GM19328 (cell line): ENCODE measurements around the gene TTLL10.

Experiments
- ATAC-seq: cut with Tn5 transposase; IDR thresholded peaks from one replicate; pipeline ENCODE4 v1.9.1; 2021; ENCODE audit warnings: mild to moderate bottlenecking, moderate library complexity; ENCODE audit not compliant: unreplicated experiment

TTLL10 gene

GRCh38 chr1:1203561-1204424, 30.1 kb downstream of the TTLL10 start:
- ATAC-seq = no peak

- ATAC-seq = no peak
Measured at GRCh38 chr1:1204425-1204920, 30.8 kb downstream of the TTLL10 start.

DNA sequence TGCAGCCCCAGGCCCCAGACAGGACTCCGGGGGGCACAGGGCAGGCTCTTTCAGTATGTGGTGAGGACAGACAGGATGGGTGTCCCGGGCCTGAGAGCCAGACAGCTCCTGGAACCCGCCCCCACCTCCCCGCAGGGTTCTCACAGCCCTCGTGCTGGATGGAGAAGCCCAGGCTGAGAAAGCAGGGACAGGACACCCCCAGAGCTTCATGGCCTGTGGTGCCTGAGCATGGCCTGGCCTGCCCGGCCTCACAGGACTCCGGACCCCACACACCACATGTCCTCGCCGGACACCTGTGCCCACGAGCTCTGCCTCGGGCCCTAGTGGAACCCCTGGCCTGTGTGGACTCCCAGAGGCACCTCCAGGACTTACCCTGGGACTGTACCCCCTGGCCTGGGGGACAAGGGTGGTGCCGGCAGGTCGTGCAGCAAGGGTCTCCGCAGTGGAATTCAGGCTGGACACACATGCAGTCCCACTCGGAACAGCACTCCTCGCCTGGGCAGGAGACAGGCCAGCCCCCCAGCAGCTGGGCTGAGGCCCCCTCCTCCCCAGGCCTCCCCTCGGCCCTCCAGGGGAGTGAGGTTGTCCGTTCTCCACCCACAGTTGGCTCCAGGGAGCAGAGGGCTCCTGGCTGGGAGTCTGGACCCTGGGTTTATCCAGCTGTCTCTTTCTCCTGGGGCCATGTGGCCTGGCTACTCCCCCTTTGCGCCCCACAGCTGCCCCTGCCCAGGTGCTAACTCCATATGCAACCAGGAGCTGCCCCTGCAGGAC, 31.5 kb downstream of the TTLL10 start:
- ATAC-seq = no peak

GRCh38 chr1:1205769-1206375, 32.2 kb downstream of the TTLL10 start:
- no peak for ATAC-seq

GRCh38 chr1:1206376-1206965, 32.8 kb downstream of the TTLL10 start, which contains the start of gene TNFRSF18:
TNFRSF18 (minus strand) TSS chr1:1206592; CDS start chr1:1206571, 21 bp downstream.
- no peak for ATAC-seq

DNA sequence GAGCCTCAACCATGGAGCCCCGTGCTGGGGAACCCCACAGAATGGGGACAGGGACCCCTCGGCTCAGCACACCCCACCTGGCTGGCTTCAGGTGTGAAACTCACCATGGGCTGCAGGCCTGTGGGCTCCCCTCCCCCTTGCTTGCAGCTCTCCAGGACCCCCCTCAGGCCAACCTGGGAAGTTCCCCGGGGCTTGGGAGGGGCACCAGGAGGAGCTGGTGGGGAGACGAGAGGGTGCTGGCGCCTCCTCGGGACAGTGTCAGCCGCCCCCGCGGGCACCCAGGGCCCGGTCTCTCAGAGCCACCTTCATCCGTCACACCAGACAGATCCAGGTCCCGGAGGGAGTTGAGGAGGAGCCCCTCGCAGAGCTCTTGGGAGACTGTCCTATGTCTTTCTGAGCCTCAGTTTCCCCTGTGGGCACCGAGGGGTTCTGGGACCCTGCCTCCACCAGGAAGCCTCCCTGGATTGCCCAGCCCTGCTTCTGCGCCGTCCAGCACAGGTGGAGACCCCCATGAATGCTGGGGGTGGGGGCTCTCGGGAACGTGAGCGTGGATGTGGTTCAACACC, 33.4 kb downstream of the TTLL10 start:
- ATAC-seq = no peak

- ATAC-seq = no peak
Measured at GRCh38 chr1:1207571-1207892, 33.9 kb downstream of the TTLL10 start.

DNA sequence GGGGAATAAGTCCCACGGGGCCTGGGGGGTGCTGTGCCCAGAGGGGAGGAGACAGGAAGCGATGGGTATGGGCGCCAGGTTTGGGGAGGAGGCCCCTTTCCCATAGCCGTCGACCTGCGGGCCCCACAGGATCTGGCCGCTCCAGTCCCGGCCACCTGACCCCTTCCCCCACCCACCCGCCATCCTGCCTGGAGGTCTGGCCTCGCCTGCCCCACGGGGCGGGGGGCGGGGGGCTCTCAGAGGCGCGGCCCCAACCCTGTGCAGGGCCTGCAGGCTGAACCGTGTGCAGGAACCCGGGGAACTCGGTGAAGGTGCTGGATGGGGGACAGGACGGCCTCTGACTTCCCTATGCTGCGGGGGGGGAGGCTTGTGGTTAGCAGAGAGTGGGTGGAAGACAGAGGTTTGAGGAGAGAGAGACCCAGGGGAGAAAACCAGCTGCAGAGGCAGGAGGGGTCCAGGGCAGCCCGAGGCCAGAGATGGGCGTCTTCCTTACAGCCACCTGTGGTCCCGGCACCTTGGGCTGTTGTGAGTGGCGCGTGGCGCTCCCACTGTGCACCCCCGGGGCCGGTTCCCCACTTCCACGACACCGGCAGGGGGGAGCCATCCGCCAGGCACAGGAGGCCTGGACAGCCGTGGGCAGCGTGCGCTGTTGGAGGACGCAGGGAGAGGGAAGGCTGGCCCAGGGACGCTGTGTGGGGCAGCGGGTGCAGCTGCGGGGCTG, 35.2 kb downstream of the TTLL10 start:
- ATAC-seq = no peak

DNA sequence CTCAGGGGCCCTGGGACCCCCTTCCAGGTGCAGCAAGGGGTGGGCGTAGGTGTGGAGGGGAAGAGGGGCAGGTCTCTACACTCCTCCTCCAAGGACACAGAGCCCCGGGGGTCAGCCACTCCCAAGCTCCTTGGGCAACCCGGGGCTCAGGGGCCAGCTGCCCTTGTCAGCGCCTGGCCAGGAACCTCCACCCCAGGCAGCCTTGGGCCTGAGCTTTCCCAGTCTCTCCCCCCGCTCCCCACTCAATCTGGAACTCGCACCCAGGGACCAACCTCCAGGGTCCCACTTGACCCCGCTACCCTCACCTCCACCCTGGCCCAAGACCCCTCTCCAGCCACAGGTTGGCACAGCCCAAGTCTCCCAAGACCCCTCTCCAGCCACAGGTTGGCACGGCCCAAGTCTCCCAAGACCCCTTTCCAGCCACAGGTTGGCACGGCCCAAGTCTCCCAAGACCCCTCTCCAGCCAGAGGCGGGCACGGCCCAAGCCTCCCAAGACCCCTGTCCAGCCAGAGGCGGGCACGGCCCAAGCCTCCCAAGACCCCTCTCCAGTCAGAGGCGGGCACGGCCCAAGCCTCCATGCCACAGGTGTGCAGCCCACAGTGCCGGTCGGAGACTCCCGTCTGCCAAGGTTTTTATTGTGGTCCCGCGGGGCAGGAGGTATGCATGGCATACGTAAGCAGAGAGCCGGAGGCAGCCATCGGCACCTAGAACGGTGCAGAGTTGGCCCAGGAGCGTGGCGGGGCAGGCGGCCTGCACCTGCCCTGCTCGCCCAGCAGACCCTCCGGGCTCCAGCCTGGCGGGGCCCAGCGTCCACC, 37.3 kb downstream of the TTLL10 start:
- no peak for ATAC-seq

DNA sequence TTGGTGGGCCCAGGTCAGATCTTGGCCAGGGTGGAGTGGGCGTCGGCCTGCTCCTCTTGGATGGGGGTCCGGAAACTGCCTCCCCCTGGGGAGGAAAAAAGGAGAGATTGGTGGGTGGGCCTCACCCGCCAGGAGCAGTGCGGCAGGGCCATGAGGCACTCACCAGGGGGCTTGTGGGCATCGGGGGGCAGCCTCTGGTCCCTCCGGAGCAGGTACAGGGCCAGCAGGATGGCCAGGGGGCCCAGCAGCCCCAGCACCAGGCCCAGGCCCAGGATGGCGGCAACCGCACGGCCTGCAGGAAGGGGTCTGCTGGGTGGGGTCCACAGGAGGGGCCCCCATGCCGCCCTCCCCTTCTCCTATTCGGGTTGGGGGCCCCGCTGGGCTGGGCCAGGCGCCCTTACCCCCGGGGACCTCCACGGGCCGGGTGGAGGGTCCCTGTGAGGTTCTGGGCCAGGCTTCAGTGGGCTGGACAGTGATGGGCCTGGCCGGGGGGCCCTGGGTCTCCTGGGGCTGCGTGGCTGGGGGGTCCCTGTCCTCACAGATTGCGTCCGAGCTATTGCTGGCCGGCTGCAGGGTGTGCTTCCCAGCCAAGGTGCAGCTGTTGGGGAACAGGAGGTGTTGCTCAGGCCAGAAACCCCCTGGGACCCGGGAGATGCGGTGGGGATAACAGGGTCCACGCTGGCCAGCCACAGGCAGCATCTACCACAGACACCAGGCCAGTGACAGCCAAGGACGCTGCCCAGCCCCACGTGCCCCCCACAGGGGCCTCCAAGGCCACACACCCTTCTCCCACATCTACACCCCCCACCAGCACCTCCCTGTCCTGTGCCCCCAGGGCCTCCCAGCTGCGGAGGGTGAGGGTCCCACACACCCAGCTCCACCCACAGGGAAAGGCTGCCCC, 38.1 kb downstream of the TTLL10 start:
- no peak for ATAC-seq

DNA sequence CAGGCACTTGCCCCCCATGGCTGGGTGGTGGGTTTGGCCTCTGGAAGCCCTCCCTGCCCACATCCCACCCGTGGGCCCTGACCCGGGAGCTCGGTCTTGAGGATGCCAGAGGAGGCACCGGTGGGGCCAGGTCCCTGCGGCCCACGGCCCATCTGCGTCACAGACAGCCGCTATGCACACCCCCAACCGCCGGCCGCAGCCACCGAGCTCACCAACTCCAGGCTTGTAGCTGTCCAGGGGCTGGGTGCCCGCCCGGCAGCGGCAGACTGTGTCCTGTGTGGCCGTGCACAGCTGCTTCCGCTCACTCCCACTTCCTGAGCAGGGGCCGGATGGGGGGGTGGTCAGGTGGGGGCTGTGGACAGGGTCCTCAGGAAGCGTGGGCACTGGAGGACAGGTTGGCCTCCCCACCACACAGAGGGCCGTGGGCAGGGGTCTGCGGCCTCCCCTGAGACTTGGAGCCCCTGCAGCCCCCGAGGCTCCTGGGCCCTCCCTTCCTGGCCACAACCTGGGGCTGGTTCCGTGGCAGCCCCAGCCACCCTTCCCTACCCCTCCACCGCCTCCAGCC, 39.2 kb downstream of the TTLL10 start:
- no peak for ATAC-seq

DNA sequence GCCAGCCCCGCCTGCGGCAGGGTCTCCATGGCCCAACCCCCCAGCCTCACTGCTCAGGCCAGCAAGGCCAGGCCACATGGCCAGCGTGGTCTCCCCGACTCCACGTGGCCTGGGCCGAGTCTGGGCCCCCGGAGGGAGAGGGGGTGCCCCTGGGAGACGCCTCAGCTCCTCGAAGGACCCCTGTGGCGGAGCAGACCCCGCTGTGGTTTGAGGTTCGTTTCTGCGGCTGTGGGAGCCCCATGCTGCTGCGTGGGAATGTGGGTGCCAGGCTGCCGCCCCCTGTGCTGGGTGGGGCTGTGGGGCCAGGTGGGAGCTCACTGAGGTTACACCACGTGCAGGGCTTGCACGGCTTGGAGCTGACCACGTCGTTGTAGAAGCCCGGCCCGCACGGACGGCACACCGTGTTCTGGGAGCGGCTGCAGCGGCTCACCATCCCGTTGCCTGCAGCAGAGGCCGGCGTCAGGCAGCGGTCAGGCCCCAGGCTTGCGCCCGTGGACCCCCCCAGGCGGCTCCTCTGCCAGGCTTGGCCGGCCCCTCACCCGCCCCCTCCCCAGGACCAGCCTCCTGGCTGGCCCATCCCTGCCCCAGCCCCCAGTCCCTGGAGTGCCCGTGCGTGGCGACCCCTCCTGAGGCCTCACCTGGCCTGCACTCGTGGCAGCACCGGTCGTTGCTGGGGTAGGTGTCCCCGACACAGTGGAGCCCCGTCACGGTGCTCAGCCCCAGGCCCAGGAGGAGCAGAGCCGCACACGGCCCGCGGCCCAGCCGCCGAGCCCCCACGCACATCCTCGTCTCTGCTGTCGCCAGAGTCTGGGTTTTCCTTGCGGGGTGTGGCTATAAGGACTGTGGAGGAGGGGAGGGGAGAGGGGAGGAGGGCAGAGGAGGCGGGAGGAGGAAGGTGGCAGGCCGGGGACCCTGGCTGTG, 39.9 kb downstream of the TTLL10 start, which contains the start of gene TNFRSF4:
TNFRSF4 (minus strand) TSS at position 809 of the 921 bp plus-strand sequence; CDS start at position 783, 26 bp downstream.
- ATAC-seq = no peak

- no peak for ATAC-seq
Measured at GRCh38 chr1:1215080-1215676, 41.5 kb downstream of the TTLL10 start.

- ATAC-seq = no peak
Measured at GRCh38 chr1:1215881-1216605, 42.4 kb downstream of the TTLL10 start.

DNA sequence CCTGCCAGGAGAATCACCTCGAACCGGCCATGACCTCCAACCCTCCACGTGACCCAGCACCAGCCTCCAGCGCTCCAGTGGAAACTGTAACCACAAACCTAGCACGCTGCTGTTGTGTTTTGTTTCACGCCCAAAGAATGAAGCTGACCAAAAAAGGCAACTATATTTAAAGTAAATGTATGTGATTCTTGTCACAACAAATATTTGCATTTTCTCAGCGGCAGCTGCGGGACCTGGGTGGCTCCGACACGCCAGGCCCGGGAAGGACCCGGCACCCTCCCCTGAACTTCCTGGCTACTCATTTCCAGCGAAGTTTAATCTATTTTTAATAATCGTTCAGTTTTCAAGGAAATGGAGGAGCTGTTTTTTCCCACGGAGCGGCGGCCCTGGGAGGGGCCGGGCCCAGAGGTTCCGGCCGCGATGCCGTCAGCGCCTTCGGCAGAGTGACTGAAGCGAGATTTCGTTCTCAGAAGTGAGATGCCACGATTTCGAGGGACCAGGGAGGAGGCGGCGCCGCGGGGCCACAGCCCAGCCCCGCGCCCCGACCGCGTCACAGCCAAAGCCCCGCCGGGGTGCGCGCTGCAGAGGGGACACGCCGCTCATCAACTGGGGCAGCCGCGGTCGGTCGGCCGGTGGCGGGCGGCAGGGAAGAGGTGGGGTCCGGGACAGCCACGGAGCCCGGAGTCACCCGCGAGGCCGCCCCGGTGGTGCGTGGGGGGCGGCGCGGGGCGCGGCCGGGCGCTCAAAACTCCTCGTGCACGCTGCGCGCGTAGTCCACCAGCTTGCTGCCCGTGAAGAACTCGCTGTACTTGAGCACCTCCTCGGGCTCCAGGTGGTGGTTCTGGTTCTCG, 43.3 kb downstream of the TTLL10 start:
- ATAC-seq = no peak
